Neural cell (in vitro differentiated cells): ENCODE results near the gene P2RX4. TPM values are rescaled to one million over a fixed set of nuclear protein-coding genes. Genes with fewer than 3 reads are reported as not detected.

ENCODE experiments used
- H2AFZ ChIP-seq: fragments of 200-600, 300-800 bp; sonication (generic), shearing (Covaris generic); 2 replicates; pipeline ENCODE4 v1.6.0; 2014; ENCODE audit warnings: low read depth, mild to moderate bottlenecking, antibody characterized with exemption, low read length, moderate library complexity
- H3F3A ChIP-seq: fragments of 200-600 bp; shearing (Covaris generic); 2 replicates; pipeline ENCODE4 v1.6.1; 2016; ENCODE audit warnings: mild to moderate bottlenecking, moderate library complexity, mixed read lengths, antibody characterized with exemption, low read length; ENCODE audit not compliant: insufficient read depth, poor library complexity, severe bottlenecking
- H3K27ac ChIP-seq: fragments of 200-600, 300-800 bp; sonication (generic), shearing (Covaris generic); 2 replicates; pipeline ENCODE4 v1.5.1; 2014; ENCODE audit warnings: mild to moderate bottlenecking, low read length, moderate library complexity
- H3K27me3 ChIP-seq: fragments of 300-800, 200-600 bp; sonication (generic), shearing (Covaris generic); 2 replicates; pipeline ENCODE4 v1.6.0; 2014; ENCODE audit warnings: mild to moderate bottlenecking, low read depth, low read length, moderate library complexity; ENCODE audit not compliant: insufficient read depth
- H3K36me3 ChIP-seq: fragments of 300-800, 200-600 bp; sonication (generic), shearing (Covaris generic); 2 replicates; pipeline ENCODE4 v1.5.1; 2014; ENCODE audit warnings: mild to moderate bottlenecking, antibody characterized with exemption, low read length, moderate library complexity; ENCODE audit not compliant: insufficient read depth
- H3K4me2 ChIP-seq: fragments of 300-800, 200-600 bp; sonication (generic), shearing (Covaris generic); 2 replicates; pipeline ENCODE4 v1.6.0; 2014; ENCODE audit warnings: mild to moderate bottlenecking, low read length
- H3K4me3 ChIP-seq: fragments of 300-800, 200-600 bp; sonication (generic), shearing (Covaris generic); 2 replicates; pipeline ENCODE4 v1.5.1; 2014; ENCODE audit warnings: mild to moderate bottlenecking, low read length, moderate library complexity
- H3K79me2 ChIP-seq: fragments of 200-600 bp; shearing (Covaris generic); replicated peaks from 2 replicates; pipeline ENCODE4 v1.6.0; 2014; ENCODE audit warnings: mild to moderate bottlenecking, low read length, moderate library complexity; ENCODE audit not compliant: insufficient read depth
- H3K9ac ChIP-seq: fragments of 300-800, 200-600 bp; sonication (generic), shearing (Covaris generic); 2 replicates; pipeline ENCODE4 v1.6.1; 2016; ENCODE audit warnings: mild to moderate bottlenecking, low read length, mixed read lengths
- H3K9me2 ChIP-seq: fragments of 200-600 bp; shearing (Covaris generic); 2 replicates; pipeline ENCODE4 v1.6.1; 2016; ENCODE audit warnings: mild to moderate bottlenecking, low read length, mixed read lengths; ENCODE audit not compliant: insufficient read depth
- H3K9me3 ChIP-seq: fragments of 200-600, 300-800 bp; sonication (generic), shearing (Covaris generic); 2 replicates; pipeline ENCODE4 v1.6.1; 2016; ENCODE audit warnings: mild to moderate bottlenecking, mixed run types, low read length, moderate library complexity, mixed read lengths
- H4K20me1 ChIP-seq: fragments of 200-600 bp; shearing (Covaris generic); 2 replicates; pipeline ENCODE4 v1.6.1; 2016; ENCODE audit warnings: mild to moderate bottlenecking, mixed run types; ENCODE audit not compliant: insufficient read depth
- EP300 ChIP-seq: fragments of 450-650 bp; conservative IDR thresholded peaks from 2 replicates; pipeline ENCODE4 v1.6.1; 2014; ENCODE audit warnings: antibody characterized with exemption, mild to moderate bottlenecking, moderate library complexity; ENCODE audit not compliant: poor library complexity, severe bottlenecking
- EZH2 ChIP-seq: fragments of 200-600, 300-800 bp; shearing (Covaris generic), sonication (generic); IDR thresholded peaks from 2 replicates; pipeline ENCODE4 v1.6.1; 2014; ENCODE audit warnings: antibody characterized with exemption, low read length, borderline replicate concordance, mild to moderate bottlenecking; ENCODE audit not compliant: insufficient read depth, poor library complexity, severe bottlenecking
- MXI1 ChIP-seq: fragments of 450-650 bp; conservative IDR thresholded peaks from 2 replicates; pipeline ENCODE4 v1.6.1; 2014; ENCODE audit warnings: antibody characterized with exemption, mild to moderate bottlenecking; ENCODE audit not compliant: poor library complexity, severe bottlenecking
- POLR2AphosphoS5 ChIP-seq: IDR thresholded peaks from 2 replicates; pipeline ENCODE4 v1.6.1; 2012
- RAD21 ChIP-seq: fragments of 450-650 bp; conservative IDR thresholded peaks from 2 replicates; pipeline ENCODE4 v1.6.1; 2014; ENCODE audit warnings: antibody characterized with exemption, mild to moderate bottlenecking, moderate library complexity
- SMC3 ChIP-seq: fragments of 450-650 bp; conservative IDR thresholded peaks from 2 replicates; pipeline ENCODE4 v1.6.1; 2014; ENCODE audit warnings: antibody characterized with exemption, mild to moderate bottlenecking, moderate library complexity; ENCODE audit not compliant: poor library complexity
- TAF1 ChIP-seq: IDR thresholded peaks from 2 replicates; pipeline ENCODE4 v1.6.1; 2012; ENCODE audit warnings: low read depth
- polyA plus RNA-seq: library from polyadenylated mRNA; depleted of rRNA; stranded (reverse); fragments of >200 nt; gene quantifications from 2 replicates; pipeline ENCODE4 v1.2.3, GENCODE V29; 2014
- TF ChIP-seq, protein P1 (sequence below): fragments of 450-650 bp; IDR thresholded peaks from 2 replicates; pipeline ENCODE4 v1.5.1; 2014; ENCODE audit warnings: antibody characterized with exemption, mild to moderate bottlenecking, moderate library complexity; ENCODE audit not compliant: poor library complexity, severe bottlenecking
- TF ChIP-seq, protein P2 (sequence below): IDR thresholded peaks from 2 replicates; pipeline ENCODE4 v1.6.1; 2012; ENCODE audit warnings: borderline replicate concordance

P2RX4 gene
- polyA plus RNA-seq, 1 donor from 2014 or later: 5.8 TPM

DNA sequence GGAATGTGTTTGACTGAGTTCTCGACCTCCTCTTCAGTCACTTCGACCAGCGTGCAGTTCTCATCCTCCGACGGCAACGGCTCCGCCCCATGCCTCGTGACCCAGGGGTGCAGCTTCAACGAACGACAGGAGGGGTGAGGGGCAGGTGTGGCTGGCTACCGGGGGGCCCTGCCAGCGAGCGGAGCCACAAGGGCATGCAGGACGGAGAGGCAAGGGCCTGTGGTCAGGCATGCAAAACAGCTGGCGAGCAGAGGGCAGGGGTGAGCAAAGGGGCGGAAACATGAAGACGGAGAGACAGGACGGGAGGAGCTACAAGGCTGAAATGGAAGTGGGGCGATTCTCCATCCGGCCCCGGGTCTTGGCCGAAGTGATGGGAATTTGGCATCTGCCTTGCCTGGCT, 38.7 kb downstream of the P2RX4 start:
- Histone ChIP-seq H3F3A (no peaks in the 10 kb centered on the region), H3K9ac (no peak overlapping the region), H3K4me3 (no peak overlapping the region), H3K4me2 (no peak overlapping the region), H3K9me3 (no peaks in the 10 kb centered on the region), H3K9me2 (no peaks in the 10 kb centered on the region), H3K36me3 (peaks cover 9% of the 10 kb centered on the region), H3K27me3 (no peaks in the 10 kb centered on the region), H3K27ac (no peak overlapping the region), H4K20me1 (no peaks in the 10 kb centered on the region), H2AFZ (no peak overlapping the region), H3K79me2 (no peaks in the 10 kb centered on the region)
- TF ChIP-seq POLR2AphosphoS5 (no peak), MXI1 (no peak), TAF1 (no peak), EP300 (no peak), EZH2 (no peak), RAD21 (no peak), SMC3 (no peak)
- TF ChIP-seq, protein P1, sequence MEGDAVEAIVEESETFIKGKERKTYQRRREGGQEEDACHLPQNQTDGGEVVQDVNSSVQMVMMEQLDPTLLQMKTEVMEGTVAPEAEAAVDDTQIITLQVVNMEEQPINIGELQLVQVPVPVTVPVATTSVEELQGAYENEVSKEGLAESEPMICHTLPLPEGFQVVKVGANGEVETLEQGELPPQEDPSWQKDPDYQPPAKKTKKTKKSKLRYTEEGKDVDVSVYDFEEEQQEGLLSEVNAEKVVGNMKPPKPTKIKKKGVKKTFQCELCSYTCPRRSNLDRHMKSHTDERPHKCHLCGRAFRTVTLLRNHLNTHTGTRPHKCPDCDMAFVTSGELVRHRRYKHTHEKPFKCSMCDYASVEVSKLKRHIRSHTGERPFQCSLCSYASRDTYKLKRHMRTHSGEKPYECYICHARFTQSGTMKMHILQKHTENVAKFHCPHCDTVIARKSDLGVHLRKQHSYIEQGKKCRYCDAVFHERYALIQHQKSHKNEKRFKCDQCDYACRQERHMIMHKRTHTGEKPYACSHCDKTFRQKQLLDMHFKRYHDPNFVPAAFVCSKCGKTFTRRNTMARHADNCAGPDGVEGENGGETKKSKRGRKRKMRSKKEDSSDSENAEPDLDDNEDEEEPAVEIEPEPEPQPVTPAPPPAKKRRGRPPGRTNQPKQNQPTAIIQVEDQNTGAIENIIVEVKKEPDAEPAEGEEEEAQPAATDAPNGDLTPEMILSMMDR: no peak
- TF ChIP-seq, protein P2, sequence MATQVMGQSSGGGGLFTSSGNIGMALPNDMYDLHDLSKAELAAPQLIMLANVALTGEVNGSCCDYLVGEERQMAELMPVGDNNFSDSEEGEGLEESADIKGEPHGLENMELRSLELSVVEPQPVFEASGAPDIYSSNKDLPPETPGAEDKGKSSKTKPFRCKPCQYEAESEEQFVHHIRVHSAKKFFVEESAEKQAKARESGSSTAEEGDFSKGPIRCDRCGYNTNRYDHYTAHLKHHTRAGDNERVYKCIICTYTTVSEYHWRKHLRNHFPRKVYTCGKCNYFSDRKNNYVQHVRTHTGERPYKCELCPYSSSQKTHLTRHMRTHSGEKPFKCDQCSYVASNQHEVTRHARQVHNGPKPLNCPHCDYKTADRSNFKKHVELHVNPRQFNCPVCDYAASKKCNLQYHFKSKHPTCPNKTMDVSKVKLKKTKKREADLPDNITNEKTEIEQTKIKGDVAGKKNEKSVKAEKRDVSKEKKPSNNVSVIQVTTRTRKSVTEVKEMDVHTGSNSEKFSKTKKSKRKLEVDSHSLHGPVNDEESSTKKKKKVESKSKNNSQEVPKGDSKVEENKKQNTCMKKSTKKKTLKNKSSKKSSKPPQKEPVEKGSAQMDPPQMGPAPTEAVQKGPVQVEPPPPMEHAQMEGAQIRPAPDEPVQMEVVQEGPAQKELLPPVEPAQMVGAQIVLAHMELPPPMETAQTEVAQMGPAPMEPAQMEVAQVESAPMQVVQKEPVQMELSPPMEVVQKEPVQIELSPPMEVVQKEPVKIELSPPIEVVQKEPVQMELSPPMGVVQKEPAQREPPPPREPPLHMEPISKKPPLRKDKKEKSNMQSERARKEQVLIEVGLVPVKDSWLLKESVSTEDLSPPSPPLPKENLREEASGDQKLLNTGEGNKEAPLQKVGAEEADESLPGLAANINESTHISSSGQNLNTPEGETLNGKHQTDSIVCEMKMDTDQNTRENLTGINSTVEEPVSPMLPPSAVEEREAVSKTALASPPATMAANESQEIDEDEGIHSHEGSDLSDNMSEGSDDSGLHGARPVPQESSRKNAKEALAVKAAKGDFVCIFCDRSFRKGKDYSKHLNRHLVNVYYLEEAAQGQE: no peak

DNA sequence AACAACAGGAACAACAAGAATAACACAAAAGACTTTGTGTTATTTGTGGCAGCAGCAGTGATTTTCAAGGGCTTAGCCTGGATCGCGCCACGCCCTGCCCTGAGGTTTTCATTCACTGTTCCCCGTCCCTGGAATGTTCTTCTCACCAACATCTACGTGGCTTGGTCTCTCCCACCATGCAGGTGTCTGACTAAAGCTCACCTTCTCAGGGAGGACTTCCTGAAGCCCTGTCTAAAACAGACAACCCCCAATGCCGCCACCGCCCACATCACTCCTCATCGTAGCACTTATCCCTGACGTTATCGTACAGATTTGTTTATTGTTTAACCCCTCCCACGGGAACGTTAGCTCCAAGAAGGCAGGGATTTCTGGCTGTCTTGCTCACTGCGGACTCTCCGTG, 40.4 kb downstream of the P2RX4 start:
- TF ChIP-seq, protein P2: no peak
- TF ChIP-seq EZH2 (no peak), RAD21 (no peak), TAF1 (no peak), EP300 (no peak), SMC3 (no peak), POLR2AphosphoS5 (no peak), MXI1 (no peak)
- TF ChIP-seq, protein P1: no peak

More for the DNA sequence above, 40.4 kb downstream of the P2RX4 start:
- Histone ChIP-seq H3K27me3 (no peaks in the 10 kb centered on the region), H3K27ac (no peak overlapping the region), H3K9me3 (no peaks in the 10 kb centered on the region), H4K20me1 (no peaks in the 10 kb centered on the region), H3K36me3 (peaks cover 9% of the 10 kb centered on the region), H3K9me2 (no peaks in the 10 kb centered on the region), H3K4me3 (no peak overlapping the region), H3F3A (no peaks in the 10 kb centered on the region), H3K4me2 (no peak overlapping the region), H2AFZ (no peak overlapping the region), H3K79me2 (no peaks in the 10 kb centered on the region), H3K9ac (no peak overlapping the region)
